ENCODE results near the gene KRTAP1-5.
"Not testable (repeated sequence)": the region's sequence is repeated elsewhere in the genome, so short reads cannot be mapped to it uniquely, and the experiment has no call there.

KRTAP1-5 gene, protein sequence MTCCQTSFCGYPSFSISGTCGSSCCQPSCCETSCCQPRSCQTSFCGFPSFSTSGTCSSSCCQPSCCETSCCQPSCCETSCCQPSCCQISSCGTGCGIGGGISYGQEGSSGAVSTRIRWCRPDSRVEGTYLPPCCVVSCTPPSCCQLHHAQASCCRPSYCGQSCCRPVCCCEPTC

GRCh38 chr17:41026715-41027471 is at the start of gene KRTAP1-5:
Gene KRTAP1-5 (minus strand): TSS chr17:41027208. CDS start chr17:41027155, 53 bp downstream.
- no peak for DNase-seq (ENCODE audit: low spot score)

DNA sequence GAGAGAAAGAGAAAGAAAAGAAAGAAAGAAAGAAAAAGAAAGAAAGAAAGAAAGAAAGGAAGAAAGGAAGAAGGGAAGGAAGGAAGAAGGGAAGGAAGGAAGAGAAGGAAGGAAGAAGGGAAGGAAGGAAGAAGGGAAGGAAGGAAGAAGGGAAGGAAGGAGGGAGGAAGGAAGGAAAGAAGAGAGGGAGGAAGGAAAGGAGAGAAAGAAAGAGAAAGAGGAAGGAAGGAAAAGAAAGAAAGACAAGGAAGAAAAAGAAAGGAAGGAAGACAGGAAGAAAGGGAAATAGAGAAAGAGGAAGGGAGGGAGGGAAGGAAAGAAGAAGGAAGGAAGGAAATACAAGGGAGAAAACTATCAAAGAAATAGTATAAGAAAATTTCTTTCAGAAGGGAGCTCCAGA is 49.8 kb upstream of the KRTAP1-5 start:
- DNase-seq (ENCODE audit: low spot score): no peak

- DNase-seq (ENCODE audit: low spot score): no peak
These were observed 46.7 kb upstream of the KRTAP1-5 start for GRCh38 chr17:41073676-41074075.

DNA sequence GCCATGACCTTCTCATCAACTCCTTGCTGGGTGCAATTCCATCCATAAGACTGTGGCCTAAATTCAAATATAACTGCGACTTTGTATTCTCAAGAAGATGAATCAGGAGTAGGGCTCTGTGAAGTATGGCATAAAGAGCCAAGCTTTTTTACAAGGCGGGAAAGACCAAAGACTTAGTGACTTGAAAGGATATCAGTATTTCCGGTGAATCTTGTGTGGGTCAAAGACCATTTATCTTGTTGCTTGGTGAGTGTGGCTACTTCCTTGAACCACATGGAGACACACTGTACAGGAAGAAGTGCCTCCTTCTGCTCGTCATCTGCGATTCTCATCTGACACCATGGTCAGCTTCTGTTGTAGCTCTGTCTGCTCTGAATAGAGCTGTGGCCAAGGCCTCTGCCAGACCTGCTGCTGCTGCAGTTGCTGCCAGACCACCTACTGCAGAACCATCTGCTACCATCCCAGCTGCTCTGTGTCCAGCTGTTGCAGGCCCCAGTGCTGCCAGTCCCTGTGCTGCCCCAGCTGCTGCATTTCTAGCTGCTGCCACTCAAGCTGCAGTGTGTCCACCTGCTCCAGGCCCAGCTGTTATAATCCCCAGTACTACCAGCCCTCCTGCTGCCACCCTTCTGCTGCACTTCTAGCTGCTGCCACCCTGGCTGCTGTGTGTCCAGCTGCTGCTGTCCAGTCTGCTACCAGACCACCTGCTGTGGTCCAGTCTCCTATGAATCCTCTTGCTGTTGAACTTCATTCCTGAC is 44.8 kb upstream of the KRTAP1-5 start:
- DNase-seq (ENCODE audit: low spot score): no peak

GRCh38 chr17:41069031-41069430 is 42.0 kb upstream of the KRTAP1-5 start:
- no peak for DNase-seq (ENCODE audit: low spot score)

- no peak for DNase-seq (ENCODE audit: low spot score)
These were observed 40.3 kb upstream of the KRTAP1-5 start for GRCh38 chr17:41067281-41067680.

- DNase-seq (ENCODE audit: low spot score): no peak
These were observed 39.0 kb upstream of the KRTAP1-5 start, which contains the start of gene KRTAP2-4 for GRCh38 chr17:41065829-41066624. Gene KRTAP2-4 (minus strand): TSS chr17:41065879. CDS start chr17:41065845, 34 bp downstream.

- not testable (repeated sequence) for DNase-seq (ENCODE audit: low spot score)
These were observed 38.1 kb upstream of the KRTAP1-5 start for GRCh38 chr17:41065016-41065689.

GRCh38 chr17:41064301-41064700 is 37.3 kb upstream of the KRTAP1-5 start:
- no peak for DNase-seq (ENCODE audit: low spot score)

GRCh38 chr17:41063449-41063848 is 36.4 kb upstream of the KRTAP1-5 start:
- DNase-seq (ENCODE audit: low spot score): no peak

- no peak for DNase-seq (ENCODE audit: low spot score)
These were observed 35.0 kb upstream of the KRTAP1-5 start for GRCh38 chr17:41061964-41062363.

- DNase-seq (ENCODE audit: low spot score): no peak
These were observed 33.1 kb upstream of the KRTAP1-5 start, which contains the start of gene KRTAP2-3 for GRCh38 chr17:41060052-41060604. Gene KRTAP2-3 (minus strand): TSS chr17:41060114. CDS start chr17:41060050, 64 bp downstream.

GRCh38 chr17:41059276-41060051 is 32.5 kb upstream of the KRTAP1-5 start:
- DNase-seq (ENCODE audit: low spot score): not testable (repeated sequence)

GRCh38 chr17:41058741-41059140 is 31.7 kb upstream of the KRTAP1-5 start:
- no peak for DNase-seq (ENCODE audit: low spot score)

DNA sequence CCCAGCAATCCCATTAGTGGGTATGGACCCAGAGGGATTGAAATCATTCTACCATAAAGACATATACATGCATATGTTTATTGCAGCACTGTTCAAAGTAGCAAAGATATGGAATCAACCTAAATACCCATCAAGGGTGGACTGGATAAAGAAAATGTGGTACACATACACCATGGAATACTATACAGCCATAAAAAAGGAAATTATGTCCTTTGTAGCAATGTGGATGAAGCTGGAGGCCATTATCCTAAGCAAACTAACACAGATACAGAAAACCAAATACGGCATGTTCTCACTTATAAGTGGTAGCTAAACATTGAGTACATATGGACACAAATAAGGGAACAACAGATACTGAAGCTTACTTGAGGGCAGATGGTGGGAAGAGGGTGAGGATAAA is 30.5 kb upstream of the KRTAP1-5 start:
- no peak for DNase-seq (ENCODE audit: low spot score)

DNA sequence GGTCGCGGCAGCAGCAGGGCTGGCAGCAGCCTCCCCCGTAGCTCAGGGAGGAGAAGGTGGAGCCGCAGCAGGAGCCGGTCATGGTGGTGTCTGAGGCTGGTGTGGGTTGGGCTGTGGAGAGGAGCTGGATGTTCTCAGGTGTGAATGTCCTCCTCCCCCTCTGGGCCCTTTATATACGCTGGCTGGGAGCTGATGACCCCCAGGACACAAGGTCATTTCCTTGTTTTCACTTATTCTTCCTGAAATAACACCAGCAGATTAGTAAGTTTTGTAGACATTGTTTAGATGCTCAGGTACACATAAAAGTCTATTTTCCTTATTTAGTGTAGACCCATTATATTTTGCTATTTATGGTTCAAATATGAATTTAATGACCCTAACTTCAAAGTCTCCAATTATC is 28.1 kb upstream of the KRTAP1-5 start, which contains the start of gene KRTAP2-2:
KRTAP2-2 (minus strand) TSS at position 101 of the 400 bp plus-strand sequence; CDS start at position 82, 19 bp downstream.
- not testable (repeated sequence) for DNase-seq (ENCODE audit: low spot score)

GRCh38 chr17:41054556-41054955 is 27.5 kb upstream of the KRTAP1-5 start:
- DNase-seq (ENCODE audit: low spot score): not testable (repeated sequence)

DNA sequence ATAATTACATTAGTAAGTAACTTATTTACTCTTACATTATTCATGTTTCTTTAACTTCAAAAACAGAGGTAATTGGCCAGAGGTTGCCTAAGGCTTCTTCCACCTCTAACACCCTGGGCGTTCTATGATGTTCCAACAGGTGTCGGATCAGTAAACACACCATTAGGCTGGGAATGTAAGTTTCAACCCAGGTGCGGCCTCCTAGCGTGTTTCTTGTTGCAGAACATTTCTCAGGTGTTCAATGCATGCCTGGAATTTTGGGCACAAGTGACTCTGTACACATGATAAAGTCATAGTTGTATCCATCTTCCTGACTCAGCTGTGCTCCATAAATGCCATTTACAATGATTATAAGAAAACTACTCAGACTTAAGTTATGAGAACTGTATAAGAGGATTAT is 27.0 kb upstream of the KRTAP1-5 start:
- DNase-seq (ENCODE audit: low spot score): no peak

- DNase-seq (ENCODE audit: low spot score): no peak
These were observed 25.6 kb upstream of the KRTAP1-5 start for GRCh38 chr17:41052566-41052965.

DNA sequence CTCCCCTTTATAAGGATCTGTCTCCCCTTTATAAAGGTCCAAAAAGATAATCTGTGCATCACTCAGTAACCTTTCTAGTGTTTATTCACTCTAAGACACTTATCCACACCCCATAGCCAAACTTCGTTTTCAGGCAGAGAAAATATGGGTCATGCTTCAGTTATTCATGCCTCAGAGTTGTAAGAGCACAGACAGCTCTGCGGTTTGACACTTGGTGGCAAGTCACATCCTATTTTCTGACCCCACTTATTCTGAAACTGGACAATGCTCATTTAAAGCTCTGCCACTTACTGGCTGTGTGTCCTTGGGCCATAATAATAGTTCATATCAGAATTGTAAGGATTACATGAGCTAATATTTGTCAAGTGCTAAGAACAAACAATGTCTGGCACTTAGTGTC is 22.1 kb upstream of the KRTAP1-5 start:
- no peak for DNase-seq (ENCODE audit: low spot score)
